Cardiac septum (tissue), 1 donor: ENCODE results near the gene VSTM2L. TPM values are rescaled to one million over a fixed set of nuclear protein-coding genes. Genes with fewer than 3 reads are reported as not detected.
"Not testable (repeated sequence)": the region's sequence is repeated elsewhere in the genome, so short reads cannot be mapped to it uniquely, and the experiment has no call there.

Experiments
- DNase-seq: peaks from one replicate; pipeline ENCODE4 v3.0.0-alpha.2; 2020; ENCODE audit warnings: low spot score
- intact Hi-C: fragments of 100-400 bp; cut with DNase I; formaldehyde crosslinking; loops from one replicate; pipeline ENCODE4 v1.14.0; 2022
- total RNA-seq: library from RNA; stranded (reverse); fragmentation: NEBNext Ultra II Directional; extraction: Animal tissue kit (Norgen Biotek cat#: 25700); gene quantifications from one replicate; pipeline ENCODE4 v1.2.1, GENCODE V29; 2021
- donor health status: DM: no; HTN: no; CAD: no.

VSTM2L gene
- total RNA-seq, 1 donor from 2014 or later, result 11.1 TPM

GRCh38 chr20:37946946-37947345 lies 44.0 kb downstream of the VSTM2L start:
- no peak for DNase-seq
- intact Hi-C loops, result no loop called here

GRCh38 chr20:37947943-37948342 lies 45.0 kb downstream of the VSTM2L start:
- DNase-seq, result no peak
- intact Hi-C loops, result no loop called here

- no peak for DNase-seq
- intact Hi-C loops, result no loop called here
Observed at GRCh38 chr20:37948956-37949355, 46.0 kb downstream of the VSTM2L start.

GRCh38 chr20:37954190-37954589 lies 51.3 kb downstream of the VSTM2L start:
- no peak for DNase-seq
- intact Hi-C loops, result no loop called here

GRCh38 chr20:37954626-37955025 lies 51.7 kb downstream of the VSTM2L start:
- no peak for DNase-seq
- intact Hi-C loops, result no loop called here

- no peak for DNase-seq
- intact Hi-C loops, result no loop called here
Observed at GRCh38 chr20:37955511-37955910, 52.6 kb downstream of the VSTM2L start.

GRCh38 chr20:37956107-37956585 lies 53.2 kb downstream of the VSTM2L start:
- DNase-seq, result no peak
- intact Hi-C loops, result no loop called here

- DNase-seq, result no peak
- intact Hi-C loops, result no loop called here
Observed at GRCh38 chr20:37958856-37959520, 56.1 kb downstream of the VSTM2L start.

GRCh38 chr20:37961066-37961465 lies 58.1 kb downstream of the VSTM2L start:
- intact Hi-C loops, result no loop called here
- DNase-seq, result no peak

GRCh38 chr20:37963483-37963882 lies 60.6 kb downstream of the VSTM2L start:
- DNase-seq, intact Hi-C loops: not testable (repeated sequence)

GRCh38 chr20:37968841-37969401 lies 66.0 kb downstream of the VSTM2L start:
- DNase-seq, result no peak
- intact Hi-C loops, result no loop called here

- no peak for DNase-seq
- intact Hi-C loops, result no loop called here
Observed at GRCh38 chr20:37969949-37970855, 67.3 kb downstream of the VSTM2L start.

- intact Hi-C loops, result no loop called here
- no peak for DNase-seq
Observed at GRCh38 chr20:37970856-37971245, 67.9 kb downstream of the VSTM2L start.

GRCh38 chr20:37971561-37972127 lies 68.7 kb downstream of the VSTM2L start:
- no peak for DNase-seq
- intact Hi-C loops, result no loop called here

- no peak for DNase-seq
- intact Hi-C loops, result no loop called here
Observed at GRCh38 chr20:37972256-37973058, 69.5 kb downstream of the VSTM2L start.

GRCh38 chr20:37973059-37973910 lies 70.4 kb downstream of the VSTM2L start:
- intact Hi-C loops, result no loop called here

GRCh38 chr20:37976887-37977286 lies 74.0 kb downstream of the VSTM2L start:
- intact Hi-C loops, result no loop called here
- no peak for DNase-seq

More at GRCh38 chr20:37973059-37973910, 70.4 kb downstream of the VSTM2L start:
- DNase-seq, result no peak

GRCh38 chr20:37977338-37977737 lies 74.4 kb downstream of the VSTM2L start:
- DNase-seq, result no peak
- intact Hi-C loops, result no loop called here
